H4 (cell line): ENCODE data around the gene IKBIP. TPM values are rescaled to one million over a fixed set of nuclear protein-coding genes. Genes with fewer than 3 reads are reported as not detected.
"Not testable (repeated sequence)": the region's sequence is repeated elsewhere in the genome, so short reads cannot be mapped to it uniquely, and the experiment has no call there.

ENCODE experiments used
- DNase-seq: peaks from one replicate; pipeline ENCODE4 v3.0.0-alpha.2; 2015; ENCODE audit warnings: low spot score
- total RNA-seq: library from RNA; depleted of rRNA; stranded (reverse); fragments of >200 nt; shearing (Covaris generic); gene quantifications from 2 replicates; pipeline ENCODE4 v1.2.3, GENCODE V29; 2014; rRNA removed

IKBIP gene, protein sequence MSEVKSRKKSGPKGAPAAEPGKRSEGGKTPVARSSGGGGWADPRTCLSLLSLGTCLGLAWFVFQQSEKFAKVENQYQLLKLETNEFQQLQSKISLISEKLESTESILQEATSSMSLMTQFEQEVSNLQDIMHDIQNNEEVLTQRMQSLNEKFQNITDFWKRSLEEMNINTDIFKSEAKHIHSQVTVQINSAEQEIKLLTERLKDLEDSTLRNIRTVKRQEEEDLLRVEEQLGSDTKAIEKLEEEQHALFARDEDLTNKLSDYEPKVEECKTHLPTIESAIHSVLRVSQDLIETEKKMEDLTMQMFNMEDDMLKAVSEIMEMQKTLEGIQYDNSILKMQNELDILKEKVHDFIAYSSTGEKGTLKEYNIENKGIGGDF
- total RNA-seq = 34.3 and 37.6 TPM in 2 replicates

DNA sequence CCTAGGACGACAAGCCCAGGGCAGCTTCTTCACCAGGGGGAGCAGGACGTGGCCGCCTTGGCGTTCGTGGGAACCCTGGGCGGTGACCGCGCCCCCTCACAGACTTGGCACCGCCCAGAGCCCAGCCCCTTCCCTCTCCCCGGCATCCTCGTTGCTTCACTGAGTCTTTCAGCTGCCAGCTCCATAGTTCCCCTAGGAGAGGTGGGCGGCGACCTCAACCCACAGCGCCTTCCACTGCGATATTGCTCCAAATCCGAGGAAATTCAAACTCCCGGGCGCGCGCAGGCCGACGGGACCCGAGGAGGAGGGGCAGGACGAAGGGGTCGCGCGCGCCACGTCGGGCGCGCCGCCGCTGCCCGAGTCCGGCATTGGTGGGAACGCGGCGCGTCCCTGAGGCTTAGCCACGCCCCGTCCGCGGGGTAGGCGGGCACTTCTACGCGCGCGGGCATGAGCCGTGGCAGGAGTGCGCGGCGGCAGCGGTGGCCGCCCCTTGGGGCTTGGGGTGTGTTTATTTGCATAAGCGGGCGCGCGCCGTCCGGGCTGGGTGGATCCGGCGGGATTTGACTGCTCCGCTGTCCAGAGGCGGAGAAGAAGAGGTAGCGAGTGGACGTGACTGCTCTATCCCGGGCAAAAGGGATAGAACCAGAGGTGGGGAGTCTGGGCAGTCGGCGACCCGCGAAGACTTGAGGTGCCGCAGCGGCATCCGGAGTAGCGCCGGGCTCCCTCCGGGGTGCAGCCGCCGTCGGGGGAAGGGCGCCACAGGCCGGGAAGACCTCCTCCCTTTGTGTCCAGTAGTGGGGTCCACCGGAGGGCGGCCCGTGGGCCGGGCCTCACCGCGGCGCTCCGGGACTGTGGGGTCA, at the start of gene IKBIP, which contains the start of gene APAF1:
TSS of gene IKBIP (minus strand) at position 77 of the 860 bp plus-strand sequence. CDS start 87 bp downstream, outside the sequence.
TSS of gene APAF1 (plus strand) at position 579 of the 860 bp plus-strand sequence. CDS start 3,070 bp downstream, outside the sequence.
- DNase-seq = peak; percentile 90

DNA sequence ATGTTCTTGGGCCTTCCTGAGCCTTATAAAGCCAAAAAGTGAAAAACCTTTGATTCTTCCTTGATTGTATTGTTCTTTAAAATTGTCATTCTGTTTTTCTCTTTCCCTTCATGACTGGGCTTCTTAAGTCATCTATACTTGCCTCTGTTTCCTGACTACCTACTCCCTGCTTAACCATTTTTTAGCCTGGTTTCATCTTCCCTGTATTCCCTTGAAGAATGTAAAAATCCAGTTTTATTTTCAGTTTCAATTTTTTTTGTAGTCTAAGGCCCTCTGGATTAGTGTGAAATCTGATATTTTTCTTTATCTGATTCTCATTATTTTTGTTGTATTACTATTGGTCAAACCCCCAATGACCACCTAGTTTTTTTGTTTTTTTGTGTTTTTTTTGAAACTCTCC, 46.8 kb upstream of the IKBIP start:
- DNase-seq = no peak

DNA sequence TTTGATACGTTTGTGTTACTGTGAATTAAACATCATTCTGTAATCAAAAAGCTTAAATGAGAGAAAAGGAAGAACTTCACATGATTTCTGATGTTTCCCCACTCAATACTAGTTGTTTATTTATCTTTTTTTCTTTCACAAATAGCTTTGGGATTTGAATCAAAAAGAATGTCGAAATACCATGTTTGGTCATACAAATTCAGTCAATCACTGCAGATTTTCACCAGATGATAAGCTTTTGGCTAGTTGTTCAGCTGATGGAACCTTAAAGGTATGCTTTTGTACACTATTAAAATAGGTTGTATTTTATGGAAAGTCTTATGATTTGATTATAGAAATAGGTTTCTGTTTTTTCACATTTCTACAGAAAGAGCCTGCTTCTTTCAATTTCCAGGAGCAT, 42.0 kb upstream of the IKBIP start:
- DNase-seq = no peak

DNA sequence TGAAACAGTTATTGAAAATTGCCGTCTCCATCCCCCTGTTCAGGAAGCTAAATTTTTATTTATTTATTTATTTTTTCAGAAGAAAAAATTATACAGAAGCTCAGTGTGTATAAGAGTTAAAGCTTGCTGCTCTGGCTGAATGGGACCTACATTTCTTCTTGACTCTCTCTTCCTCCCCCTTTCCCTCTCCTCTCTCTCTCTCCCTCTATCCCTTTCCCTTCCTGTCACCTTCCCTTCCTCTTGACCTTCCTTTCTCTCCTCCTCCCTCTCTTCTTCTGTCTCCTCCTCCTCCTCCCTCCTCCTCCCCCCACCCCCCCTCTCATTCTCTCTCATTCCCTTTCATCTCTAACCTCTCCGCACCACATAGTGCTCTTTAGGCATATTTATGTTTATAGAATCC, 39.6 kb upstream of the IKBIP start:
- no peak for DNase-seq

DNA sequence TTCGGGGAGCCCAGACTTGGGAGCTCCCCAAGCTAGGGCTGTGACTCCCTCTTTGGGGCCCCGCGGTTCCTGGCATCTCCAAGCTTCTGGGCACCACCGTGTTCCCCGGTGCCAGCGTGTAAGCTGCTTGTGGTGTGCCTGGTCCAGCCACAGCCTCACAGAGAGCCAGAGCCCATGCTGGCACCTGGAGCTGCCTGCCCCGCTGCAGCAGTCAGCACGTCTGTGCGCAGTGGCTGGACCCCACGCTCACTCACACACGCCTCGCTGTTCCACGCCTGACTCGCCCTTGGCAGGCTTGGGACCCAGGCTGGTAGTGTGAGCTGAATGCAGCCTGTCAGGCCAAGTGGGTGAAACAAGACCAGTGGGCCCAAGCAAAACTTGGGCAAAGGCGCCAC, 35.0 kb upstream of the IKBIP start:
- no peak for DNase-seq

DNA sequence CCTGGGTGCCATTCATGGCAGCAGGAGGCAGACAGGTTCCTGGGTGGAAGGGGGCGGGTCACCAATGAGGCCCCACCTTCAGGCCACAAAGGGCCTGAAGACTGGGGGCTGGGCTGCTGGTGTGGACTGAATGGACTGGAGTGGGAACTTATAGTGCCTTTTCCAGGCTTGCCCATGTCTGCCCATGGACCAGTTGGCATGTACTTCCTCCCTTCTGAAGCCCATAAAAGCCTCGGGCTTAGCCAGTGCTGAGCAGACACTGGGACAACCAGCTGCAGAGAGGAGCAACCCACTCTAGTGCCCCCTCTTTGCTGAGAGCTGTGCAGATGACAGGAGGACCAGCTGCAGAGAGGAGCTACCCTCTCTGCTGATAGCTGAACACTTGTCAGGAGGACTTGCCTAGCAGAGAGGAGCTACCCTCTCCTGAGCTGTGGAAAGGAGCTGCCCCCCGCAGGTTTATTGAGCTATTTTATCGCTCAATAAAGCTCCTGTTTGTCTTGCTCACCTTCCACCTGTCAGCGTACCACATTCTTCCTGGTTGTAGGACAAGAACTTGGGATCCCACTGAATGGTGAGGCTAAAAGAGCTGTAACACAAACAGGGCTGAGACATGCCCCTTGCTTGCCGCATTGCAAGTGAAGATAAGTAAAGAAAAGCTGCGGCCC, 34.5 kb upstream of the IKBIP start:
- no peak for DNase-seq

DNA sequence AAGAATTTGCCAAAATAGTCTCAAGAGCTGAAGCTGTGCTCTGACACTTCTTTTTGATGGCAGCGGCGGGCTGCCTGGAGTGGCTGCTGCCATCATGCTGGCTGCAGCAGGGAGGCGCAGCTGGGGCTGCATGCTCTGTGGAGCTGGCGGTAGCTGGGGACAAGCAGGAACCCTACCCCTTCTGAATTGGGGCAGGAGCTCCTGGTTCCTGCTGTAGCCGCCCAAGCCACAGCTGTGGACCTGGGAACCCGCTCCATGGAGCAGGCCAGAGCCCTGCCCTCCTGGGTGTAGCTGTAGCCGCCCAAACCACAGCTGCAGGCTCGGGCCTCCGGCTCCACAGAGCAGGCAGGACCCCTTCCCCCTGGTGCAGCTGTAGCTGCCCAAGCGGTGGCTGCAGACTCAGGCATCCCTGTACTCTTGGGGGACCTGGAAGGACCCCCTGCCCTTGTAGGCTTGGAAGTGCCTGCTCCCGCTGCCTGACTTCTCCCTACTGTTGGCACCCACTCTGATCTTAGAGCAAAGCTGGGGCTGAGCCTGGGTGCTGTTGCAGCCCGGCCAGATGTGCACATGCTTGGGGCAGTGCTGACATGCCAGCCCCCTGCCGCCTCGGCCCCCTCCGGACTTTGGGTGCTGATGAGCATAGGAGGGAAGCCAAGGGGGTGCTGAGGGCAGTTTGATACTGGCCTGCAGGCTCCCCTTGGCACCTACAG, 33.8 kb upstream of the IKBIP start:
- DNase-seq = no peak

DNA sequence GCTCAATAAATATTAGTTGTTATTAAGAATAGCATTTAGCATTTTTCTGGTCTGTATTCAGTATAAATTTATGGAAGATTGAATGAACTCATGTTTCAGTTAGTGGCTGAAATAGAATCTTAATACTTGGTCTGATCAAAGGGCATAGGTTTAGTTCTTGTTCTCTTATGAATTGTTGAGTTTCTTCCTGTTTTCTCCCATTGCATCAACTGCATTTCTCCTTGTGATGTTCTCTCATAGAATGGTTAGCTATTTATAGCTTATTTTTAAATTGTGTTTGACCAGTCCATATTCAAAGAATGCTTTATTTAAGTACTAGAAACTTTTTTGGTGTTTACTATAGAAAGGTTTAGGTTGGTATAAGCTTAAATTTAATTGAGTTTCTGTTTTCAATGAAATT, 30.3 kb upstream of the IKBIP start:
- no peak for DNase-seq

DNA sequence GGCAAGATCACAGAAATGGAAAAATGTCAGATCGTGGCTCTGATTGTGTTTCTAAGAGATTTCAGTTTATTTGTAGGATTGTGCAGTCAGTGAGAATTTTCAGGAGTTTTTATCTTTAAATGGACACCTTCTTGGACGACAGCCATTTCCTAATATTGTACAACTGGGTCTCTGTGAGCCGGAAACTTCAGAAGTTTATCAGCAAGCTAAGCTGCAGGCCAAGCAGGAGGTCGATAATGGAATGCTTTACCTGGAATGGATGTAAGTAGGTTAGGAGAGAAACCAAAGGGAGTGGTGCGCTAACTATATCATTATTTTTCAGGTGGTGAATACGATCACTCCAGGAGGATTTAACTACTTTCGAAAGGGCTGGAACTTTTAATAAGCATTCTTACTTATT, 26.9 kb upstream of the IKBIP start:
- DNase-seq = no peak

DNA sequence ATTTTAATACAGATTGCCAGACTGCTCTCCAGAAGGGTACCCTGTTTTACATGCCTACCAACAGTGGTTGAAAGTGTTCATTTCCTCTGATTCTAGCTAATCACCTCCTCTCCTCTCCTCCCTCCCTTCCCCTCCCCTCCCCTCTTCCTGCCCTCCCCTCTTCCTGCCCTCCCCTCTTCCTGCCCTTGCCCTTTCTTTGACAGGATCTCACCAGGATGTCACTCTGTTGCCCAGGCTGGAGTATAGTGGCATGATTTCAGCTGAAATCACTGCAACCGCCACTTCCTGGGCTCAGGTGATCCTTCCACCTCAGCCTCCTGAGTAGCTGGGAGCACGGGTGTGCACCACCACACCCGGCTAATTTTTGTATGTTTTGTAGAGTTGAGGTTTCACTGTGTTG, 25.2 kb upstream of the IKBIP start:
- DNase-seq = no peak

DNA sequence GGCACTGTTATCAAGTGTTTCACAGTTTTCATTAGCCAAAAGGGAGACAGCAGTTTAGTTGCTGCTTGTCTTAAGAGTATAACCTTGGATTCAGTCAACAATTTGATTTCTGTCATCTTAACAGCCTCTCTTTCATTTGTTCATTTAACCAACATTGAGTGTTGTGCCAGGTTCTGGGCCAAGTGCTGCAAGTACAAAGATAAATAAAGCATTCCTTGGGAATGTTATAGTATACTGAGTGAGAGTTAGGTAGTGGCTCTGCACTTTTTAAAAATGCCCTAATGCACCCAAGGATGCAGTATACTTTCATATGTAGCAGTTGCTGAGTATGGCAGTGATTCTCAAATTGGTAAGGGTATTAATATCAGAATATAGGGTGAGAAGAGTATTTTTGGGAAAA, 15.9 kb upstream of the IKBIP start:
- DNase-seq = no peak

DNA sequence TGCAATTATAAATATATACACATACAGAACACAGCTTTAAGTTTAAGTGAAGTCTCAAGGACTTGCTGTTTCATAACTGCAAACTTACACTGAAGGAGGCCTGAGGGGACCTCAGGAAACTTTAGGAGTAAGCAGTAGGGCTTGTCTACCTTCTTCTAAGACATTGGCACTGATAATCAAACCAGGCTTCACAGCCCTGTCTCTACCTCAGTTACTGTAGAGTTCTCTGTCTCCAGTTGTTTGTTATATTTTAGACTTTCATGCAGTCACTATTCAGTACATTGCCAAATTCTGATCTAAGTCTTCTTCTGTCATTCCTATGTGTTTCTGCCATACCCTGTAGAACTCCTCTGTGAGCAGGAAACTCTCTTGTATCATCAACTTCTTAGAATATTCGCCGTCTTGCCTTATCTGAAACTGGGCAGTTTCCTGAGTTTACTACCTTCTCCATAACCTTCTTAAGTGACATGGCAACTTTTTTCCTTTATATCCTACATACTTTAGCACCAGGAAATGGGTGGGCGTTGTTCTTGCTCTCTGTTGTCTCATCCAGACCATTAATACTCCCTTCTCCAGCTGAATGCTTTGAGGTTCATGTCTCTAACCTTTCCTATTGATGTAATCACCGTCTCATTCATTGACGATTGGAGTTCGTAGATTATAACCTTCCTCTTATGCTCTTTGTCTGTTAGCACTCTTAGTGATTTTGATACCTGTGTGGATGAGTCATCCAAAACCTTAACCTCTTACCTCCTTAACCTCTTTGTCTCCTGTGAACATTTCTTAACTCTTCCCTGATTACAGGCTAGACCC, 11.9 kb upstream of the IKBIP start:
- no peak for DNase-seq

DNA sequence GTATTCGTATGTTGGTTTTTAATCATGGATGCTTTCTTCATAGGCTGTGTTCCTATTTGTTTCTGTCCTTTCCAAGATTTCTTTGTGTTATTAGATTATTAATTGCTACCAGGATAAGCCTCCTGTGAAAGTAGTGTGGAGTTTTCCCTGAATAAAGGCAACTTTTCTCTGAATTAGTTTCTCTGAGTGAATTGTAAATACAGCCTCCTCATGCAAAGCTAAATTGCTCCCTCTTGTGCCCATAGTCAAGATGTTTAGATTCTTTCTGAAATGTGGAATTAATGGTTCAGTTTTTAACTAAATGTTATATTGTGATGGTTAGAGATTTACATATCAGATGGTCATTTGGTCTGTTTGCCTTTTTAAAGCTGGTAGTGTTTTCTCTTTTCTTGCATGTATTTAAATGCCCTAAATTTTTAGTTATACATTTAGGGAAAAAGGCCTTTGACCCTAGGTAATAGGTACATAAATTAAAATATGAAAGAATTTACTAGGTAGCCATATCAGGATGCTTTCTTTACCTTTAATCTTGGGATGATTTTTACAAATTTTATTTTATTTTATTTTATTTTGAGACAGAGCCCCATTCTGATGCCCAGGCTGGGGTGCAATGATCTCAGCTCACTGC, 9.4 kb upstream of the IKBIP start:
- peak; percentile 35 for DNase-seq

DNA sequence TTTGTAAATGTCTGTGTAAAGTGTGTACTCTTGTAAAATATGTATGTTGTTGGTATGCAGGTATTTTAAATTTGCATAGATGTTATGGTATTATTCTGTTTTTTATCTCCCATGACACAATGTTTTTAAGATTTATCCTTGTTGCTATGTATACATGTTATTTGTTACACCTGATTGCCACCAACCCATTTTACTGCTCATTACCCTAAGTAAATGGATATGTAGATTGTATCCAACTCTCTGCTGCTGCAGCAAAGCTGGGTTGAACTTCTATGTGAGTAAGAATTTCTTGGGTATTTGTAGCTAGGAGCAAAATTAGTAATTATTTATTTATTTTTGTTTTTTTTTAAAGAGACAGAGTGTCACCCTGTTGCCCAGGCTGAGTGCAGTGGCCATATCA, 6.7 kb upstream of the IKBIP start:
- no peak for DNase-seq

DNA sequence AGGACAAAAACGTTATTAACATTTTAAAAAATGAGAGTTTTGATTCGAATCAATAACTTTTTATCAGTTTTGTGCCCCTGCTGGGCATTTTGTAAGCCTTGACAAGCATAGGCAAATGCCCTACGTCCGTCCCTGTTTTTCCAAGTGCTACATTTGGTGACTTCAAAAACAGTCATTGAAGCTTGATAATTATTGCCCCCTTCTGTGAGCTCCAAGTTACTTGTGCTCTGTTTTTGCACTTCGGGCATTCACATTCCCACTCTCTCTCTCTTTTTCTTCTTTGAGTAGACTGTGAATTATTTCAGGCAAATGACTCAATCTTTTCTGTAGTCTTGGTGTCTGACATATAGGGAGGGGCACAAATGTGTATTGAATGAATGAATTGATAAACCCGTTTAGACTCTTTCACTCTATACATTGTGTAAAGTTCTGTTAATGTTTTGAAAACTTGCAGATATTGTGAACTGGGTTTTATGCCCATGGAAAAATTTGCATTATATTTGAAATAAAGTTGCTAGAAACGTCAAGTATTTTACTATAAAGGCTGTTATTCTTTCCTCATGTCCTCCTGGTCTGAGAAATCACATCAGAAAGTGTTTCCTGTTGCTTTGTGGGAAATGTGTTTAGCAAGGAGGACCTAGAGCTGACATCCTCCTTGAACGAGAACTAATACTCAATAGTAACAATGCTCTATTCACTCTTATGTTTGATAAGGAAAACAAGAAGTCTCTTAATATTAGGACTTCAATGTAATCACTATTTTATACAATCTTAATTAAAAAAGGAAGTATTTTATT, 1.9 kb upstream of the IKBIP start:
- DNase-seq = no peak

DNA sequence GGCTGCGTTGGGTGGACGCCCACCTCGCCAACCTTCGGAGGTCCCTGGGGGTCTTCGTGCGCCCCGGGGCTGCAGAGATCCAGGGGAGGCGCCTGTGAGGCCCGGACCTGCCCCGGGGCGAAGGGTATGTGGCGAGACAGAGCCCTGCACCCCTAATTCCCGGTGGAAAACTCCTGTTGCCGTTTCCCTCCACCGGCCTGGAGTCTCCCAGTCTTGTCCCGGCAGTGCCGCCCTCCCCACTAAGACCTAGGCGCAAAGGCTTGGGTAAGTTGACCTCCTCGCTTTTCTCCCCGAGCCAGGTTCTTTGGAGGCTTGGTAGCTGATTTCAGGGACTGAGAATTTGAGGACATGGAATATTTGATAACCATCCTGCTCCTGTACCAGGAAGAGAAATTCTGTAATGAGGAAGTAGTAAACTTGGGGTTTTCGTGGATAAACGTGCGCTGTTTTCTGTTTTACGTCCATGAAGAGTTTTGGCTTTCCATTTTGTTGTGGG, 1.0 kb upstream of the IKBIP start:
- DNase-seq = peak; percentile 9

DNA sequence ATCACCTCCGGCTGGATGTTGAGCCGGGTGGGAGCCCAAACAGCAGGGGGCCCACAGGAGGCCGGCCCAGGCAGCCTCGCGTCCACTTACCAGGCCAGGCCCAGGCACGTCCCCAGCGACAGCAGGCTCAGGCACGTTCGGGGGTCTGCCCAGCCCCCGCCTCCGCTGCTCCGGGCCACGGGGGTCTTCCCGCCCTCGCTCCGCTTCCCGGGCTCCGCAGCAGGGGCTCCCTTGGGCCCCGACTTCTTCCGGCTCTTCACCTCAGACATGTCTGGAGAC, 216 bp downstream of the IKBIP start:
- DNase-seq = peak; percentile 21

DNA sequence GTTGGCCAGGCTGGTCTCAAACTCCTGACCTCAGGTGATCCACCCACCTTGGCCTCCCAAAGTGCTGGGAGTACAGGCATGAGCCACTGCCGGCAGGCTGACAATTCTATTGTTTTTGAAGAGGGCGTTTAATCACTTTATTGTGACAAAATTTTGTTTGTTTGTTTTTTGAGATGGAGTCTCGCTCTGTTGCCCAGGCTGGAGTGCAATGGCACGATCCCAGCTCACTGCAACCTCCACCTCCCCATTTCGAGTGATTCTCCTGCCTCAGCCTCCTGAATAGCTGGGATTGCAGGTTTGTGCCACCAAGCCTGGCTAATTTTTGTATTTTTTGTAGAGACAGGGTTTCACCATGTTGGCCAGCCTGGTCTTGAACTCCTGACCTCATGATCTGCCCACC, 1.8 kb downstream of the IKBIP start:
- not testable (repeated sequence) for DNase-seq

DNA sequence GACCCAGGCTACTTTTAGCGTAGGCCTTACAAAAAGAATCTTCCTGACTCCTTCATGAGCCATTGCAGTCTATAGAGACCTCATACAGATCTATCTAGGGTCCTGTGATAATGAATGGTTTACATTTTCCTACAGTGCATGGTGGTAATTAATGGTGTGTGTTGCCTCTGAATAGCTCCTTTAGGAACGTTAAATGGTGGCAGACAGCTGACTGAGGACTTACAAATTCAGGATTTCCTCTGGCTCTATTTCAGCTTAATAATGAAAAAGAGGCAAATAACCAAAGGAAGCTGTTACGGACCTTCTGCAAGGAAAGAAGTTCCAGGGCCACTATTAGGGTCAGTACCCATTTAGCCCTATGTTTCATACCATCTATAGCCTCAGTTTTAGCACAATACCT, 5.1 kb downstream of the IKBIP start:
- no peak for DNase-seq

DNA sequence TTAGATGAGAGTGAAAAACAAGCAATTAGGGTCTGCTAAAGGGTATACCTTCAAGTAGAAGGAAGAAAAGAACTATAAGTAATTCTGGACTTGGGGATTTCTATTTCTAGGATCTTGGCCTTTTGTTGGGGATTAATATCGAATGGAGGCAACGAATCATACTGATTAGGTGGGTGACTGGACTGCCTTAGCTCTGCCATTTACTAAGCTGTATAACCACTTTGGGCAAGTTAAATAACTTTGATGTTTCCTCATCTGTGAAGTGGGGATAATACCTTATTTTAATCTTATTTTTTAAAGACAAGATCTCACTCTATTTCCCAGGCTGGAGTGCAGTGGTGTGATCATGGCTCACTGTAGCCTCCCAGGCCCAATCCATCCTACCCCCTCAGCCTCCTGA, 6.6 kb downstream of the IKBIP start:
- DNase-seq = no peak
